ENCODE measurements around the gene NGB. TPM values are rescaled to one million over a fixed set of nuclear protein-coding genes. Genes with fewer than 3 reads are reported as not detected.
A peak's percentile ranks its signal among the peaks of the same experiment; 100 is the strongest.

The NGB gene
- total RNA-seq, 1 donor = not detected

GRCh38 chr14:77306851-77307496, 36.0 kb upstream of the NGB start:
- TF ChIP-seq, protein P1, sequence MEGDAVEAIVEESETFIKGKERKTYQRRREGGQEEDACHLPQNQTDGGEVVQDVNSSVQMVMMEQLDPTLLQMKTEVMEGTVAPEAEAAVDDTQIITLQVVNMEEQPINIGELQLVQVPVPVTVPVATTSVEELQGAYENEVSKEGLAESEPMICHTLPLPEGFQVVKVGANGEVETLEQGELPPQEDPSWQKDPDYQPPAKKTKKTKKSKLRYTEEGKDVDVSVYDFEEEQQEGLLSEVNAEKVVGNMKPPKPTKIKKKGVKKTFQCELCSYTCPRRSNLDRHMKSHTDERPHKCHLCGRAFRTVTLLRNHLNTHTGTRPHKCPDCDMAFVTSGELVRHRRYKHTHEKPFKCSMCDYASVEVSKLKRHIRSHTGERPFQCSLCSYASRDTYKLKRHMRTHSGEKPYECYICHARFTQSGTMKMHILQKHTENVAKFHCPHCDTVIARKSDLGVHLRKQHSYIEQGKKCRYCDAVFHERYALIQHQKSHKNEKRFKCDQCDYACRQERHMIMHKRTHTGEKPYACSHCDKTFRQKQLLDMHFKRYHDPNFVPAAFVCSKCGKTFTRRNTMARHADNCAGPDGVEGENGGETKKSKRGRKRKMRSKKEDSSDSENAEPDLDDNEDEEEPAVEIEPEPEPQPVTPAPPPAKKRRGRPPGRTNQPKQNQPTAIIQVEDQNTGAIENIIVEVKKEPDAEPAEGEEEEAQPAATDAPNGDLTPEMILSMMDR (IDR thresholded peaks at IDR 0.05; ENCODE audit: insufficient read depth, low read depth, low read length) = no peak
- no peak for DNase-seq (ENCODE audit: low read depth)
- no peak overlapping the region for H3K4me3 ChIP-seq (ENCODE audit: low read depth, low read length)

DNA sequence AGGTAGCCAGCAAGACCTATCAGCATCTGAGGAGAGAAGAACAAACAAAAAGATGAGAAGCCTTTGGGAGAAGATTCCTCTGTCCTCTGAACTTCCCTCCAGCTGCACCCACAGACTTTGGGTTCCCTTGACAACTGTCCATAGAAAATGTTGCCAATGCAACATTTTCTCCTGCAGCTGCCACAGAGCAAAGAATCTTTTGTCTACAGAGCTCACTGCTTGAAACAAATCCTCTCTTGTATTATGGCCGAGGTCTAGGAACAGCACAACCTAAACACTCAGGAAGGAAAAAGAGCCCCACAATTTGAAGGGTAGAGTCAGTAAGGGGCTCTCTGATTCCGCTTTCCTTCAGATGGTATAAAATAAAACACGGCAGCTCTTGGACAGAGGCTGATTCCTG, 35.4 kb upstream of the NGB start:
- no peak for DNase-seq (ENCODE audit: low read depth)
- H3K4me3 ChIP-seq (ENCODE audit: low read depth, low read length) = no peak overlapping the region
- TF ChIP-seq, protein P1 (IDR thresholded peaks at IDR 0.05; ENCODE audit: insufficient read depth, low read depth, low read length) = no peak

- DNase-seq (ENCODE audit: low read depth) = no peak
- H3K4me3 ChIP-seq (ENCODE audit: low read depth, low read length) = no peak overlapping the region
- TF ChIP-seq, protein P1 (IDR thresholded peaks at IDR 0.05; ENCODE audit: insufficient read depth, low read depth, low read length) = no peak
Observed at GRCh38 chr14:77305696-77306095, 34.7 kb upstream of the NGB start.

DNA sequence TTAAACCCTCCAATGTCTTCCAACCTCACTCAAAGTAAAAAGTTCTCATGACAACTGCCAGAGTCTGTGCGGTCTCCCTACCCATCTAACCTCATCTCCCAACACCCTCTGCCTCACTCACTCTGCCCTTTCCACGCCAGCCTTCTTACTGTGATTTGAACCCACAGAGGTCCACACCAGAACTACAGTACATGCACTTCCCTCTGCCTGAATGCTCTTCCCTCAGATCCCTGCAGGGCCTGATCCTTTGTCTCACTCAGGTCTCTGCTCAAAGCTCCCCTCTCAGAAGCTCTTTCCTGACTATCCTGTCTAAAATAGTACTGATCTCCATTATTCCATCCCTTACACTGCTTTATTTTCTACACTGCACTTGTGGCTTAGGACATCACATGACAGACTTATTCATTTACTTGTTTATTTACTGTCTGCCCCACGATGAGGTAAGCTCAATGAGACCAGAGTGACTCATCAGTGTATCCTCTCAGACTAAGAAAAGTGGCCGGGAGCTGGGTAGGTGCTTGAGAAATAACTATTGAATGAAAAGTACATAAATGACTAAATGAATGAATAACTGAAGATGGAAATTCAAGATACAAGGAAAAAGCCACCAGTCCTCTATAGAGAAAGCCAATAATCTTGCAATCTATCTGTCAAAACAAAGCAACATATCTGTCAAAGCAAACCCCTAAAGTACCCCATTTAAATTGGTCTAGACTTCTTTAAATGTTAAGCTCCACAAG, 32.6 kb upstream of the NGB start:
- TF ChIP-seq, protein P1 (IDR thresholded peaks at IDR 0.05; ENCODE audit: insufficient read depth, low read depth, low read length) = no peak
- no peak overlapping the region for H3K4me3 ChIP-seq (ENCODE audit: low read depth, low read length)
- DNase-seq (ENCODE audit: low read depth) = peak; percentile 97

- H3K4me3 ChIP-seq (ENCODE audit: low read depth, low read length) = no peak overlapping the region
- peak; percentile 85 for DNase-seq (ENCODE audit: low read depth)
- TF ChIP-seq, protein P1 (IDR thresholded peaks at IDR 0.05; ENCODE audit: insufficient read depth, low read depth, low read length) = no peak
Observed at GRCh38 chr14:77302926-77303325, 31.9 kb upstream of the NGB start.

- TF ChIP-seq, protein P1 (IDR thresholded peaks at IDR 0.05; ENCODE audit: insufficient read depth, low read depth, low read length) = peak; percentile 96
- DNase-seq (ENCODE audit: low read depth) = peak; percentile 91
Observed at GRCh38 chr14:77301103-77301502, 30.1 kb upstream of the NGB start.

More at GRCh38 chr14:77301103-77301502, 30.1 kb upstream of the NGB start:
- no peak overlapping the region for H3K4me3 ChIP-seq (ENCODE audit: low read depth, low read length)
